NCI-H748 (cell line): ENCODE results near the gene NCBP3.
"Not testable (repeated sequence)": the region's sequence is repeated elsewhere in the genome, so short reads cannot be mapped to it uniquely, and the experiment has no call there.

Experiments
- DNase-seq: peaks from one replicate; lab custom pipeline; 2025; ENCODE audit not compliant: unreplicated experiment; lab: John Stamatoyannopoulos, UW

NCBP3 gene

GRCh38 chr17:3794557-3795389 is 51.3 kb downstream of the NCBP3 start:
- DNase-seq = no peak

DNA sequence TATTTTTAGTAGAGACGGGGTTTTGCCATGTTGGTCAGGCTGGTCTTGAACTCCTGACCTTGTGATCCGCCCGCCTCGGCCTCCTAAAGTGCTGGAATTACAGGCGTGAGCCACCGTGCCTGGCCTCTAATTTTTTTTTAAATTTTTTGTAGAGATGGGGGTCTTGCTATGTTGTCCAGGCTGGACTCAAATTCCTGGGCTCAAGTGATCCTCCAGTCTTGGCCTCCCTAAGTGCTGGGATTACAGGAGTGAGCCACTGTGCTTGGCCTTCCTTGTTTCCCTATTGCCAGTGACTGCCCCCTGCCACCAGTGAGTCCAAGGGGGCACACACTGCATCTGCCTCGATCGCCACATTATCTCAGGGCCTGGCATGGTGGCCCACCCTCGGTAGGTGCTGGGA is 51.9 kb downstream of the NCBP3 start:
- DNase-seq = not testable (repeated sequence)

DNA sequence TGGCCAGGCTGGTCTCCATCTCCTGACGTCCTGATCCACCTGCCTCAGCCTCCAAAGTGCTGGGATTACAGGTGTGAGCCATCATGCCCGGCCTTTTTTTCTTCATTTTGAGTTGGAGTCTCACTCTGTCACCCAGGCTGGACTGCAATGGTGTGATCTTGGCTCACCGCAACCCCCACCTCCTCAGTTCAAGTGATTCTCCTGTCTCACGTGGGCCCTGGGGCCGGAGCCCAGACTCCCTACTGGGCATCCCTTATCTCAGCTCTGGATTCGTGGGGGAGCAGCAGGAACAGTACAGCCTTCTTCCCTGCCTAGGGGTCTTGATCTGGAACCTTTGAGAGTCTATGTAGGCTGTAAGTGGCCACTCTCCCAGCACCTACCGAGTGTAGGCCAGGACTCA is 52.8 kb downstream of the NCBP3 start:
- not testable (repeated sequence) for DNase-seq

DNA sequence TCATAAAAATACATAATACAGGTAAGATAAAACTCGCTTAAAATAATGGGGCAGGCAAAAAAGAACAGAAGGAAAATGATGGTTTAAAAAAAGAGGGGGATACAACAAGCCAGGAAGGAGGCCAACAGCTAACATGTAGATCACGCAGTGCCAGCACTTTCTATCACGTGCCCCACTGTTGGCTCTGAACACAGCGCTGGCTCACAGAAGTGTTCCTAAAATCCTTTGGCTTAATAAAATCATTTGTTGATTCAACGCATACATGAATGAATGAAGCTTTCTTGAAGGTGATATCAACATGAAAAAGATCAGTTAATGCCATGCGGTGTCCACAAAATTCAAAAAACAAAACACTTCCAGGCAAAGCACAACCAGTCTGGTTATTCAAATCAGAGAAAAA is 53.6 kb downstream of the NCBP3 start:
- no peak for DNase-seq

- peak; percentile 19 for DNase-seq
Measured at GRCh38 chr17:3788200-3788599, 57.8 kb downstream of the NCBP3 start.

GRCh38 chr17:3785323-3785722 is 60.7 kb downstream of the NCBP3 start:
- not testable (repeated sequence) for DNase-seq

- no peak for DNase-seq
Measured at GRCh38 chr17:3782751-3783150, 63.3 kb downstream of the NCBP3 start.

GRCh38 chr17:3780986-3781385 is 65.1 kb downstream of the NCBP3 start:
- no peak for DNase-seq

DNA sequence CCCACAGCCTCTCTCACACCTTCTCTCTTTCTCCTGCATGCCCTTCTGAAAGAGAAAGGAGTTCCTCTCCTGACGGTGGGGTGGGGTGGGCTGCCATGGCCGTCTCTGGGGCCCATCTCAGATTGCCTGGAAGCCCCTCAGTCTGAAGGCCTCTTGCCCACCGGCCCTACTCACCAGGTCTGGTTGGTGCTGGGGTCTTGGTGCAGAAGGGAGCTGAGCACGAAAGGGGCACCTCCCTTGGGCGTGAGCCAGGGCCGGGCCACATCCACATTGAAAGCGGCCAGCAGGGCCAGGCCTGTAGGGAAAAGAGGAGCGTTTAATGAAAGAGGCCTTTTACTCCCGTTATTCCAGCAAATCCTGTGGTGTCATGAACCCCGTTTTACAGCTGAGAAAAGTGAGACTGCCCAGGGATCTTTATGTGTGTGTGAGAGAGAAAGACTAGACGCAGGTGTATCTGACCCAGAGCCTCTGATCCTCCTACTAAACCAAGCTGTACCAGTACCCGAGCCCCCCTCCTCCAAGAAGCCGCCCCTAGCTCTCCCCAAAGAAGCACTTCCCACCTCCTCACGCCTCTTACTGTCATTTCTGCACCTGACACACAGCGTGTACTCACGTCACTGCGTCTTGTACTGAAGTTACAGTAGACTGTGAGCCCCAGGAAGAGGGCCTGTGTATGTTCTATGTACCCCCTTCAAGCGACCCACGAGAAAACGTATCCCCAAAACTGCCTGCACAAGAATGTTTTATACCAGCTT is 68.5 kb downstream of the NCBP3 start:
- no peak for DNase-seq

GRCh38 chr17:3773966-3774365 is 72.1 kb downstream of the NCBP3 start:
- DNase-seq = no peak

DNA sequence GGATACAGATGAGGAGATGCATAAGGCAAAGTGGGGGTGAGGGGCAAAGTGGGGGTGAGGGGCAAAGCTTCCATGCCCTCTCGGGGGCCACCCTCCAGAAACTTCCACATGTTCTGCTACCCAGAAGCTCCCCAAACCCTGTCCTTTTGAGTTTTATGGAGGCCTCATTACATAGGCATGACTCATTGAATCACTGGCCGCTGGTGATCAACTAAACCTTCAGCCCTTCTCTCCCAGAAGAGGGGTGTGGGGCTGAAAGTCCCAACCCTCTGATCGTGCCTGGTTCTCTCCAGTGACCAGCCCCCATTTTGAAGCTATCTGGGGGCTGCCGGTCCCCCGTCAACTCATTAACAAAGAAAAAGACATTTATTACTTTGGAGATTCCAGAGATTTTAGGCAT is 72.5 kb downstream of the NCBP3 start:
- no peak for DNase-seq

GRCh38 chr17:3772764-3773163 is 73.3 kb downstream of the NCBP3 start:
- no peak for DNase-seq

- DNase-seq = peak; percentile 19
Measured at GRCh38 chr17:3771140-3771539, 74.9 kb downstream of the NCBP3 start.

DNA sequence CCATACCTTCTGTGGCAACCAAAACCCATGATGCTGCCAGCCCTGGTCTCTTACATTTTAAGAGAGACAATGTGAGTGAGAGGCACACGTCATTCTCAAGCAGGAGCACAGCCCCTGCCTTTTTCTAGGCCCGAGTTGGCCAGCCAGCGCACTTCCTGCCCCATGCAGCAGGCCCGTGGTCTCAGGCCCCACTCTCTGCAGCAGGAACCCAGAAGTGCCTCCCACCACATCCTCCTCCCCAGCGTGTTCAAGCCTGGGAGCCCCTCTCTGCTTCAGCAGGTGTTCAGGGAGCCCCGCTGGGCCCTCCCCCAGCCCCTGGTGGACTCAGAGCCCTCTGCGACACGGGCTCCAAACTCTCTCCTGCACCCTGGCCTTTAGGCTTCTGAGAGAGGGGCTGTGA is 75.6 kb downstream of the NCBP3 start:
- DNase-seq = no peak

- DNase-seq = no peak
Measured at GRCh38 chr17:3768769-3769168, 77.3 kb downstream of the NCBP3 start.

GRCh38 chr17:3768341-3768740 is 77.7 kb downstream of the NCBP3 start:
- DNase-seq = no peak

- no peak for DNase-seq
Measured at GRCh38 chr17:3766779-3767178, 79.3 kb downstream of the NCBP3 start.

DNA sequence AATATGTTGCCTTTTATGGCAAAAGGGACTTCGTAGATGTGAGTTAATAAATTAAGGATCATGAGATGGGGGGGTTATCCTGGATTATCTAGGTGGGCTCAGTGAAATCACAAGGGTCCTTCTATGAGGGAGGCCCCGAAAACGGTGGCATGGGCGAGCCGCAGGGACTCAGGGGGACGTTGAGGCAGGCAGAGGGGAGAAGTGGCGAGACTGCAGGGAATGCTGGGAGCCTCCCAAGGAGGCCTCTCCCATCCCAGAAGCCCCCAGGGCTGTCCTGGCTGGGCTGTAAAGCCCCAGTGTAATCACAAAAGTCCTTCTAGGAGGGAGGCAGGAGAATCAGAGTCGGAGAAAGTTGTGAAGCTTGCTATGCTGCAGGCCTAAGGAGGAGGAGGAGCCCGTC is 80.1 kb downstream of the NCBP3 start:
- DNase-seq = no peak

- no peak for DNase-seq
Measured at GRCh38 chr17:3763777-3764170, 82.3 kb downstream of the NCBP3 start.

DNA sequence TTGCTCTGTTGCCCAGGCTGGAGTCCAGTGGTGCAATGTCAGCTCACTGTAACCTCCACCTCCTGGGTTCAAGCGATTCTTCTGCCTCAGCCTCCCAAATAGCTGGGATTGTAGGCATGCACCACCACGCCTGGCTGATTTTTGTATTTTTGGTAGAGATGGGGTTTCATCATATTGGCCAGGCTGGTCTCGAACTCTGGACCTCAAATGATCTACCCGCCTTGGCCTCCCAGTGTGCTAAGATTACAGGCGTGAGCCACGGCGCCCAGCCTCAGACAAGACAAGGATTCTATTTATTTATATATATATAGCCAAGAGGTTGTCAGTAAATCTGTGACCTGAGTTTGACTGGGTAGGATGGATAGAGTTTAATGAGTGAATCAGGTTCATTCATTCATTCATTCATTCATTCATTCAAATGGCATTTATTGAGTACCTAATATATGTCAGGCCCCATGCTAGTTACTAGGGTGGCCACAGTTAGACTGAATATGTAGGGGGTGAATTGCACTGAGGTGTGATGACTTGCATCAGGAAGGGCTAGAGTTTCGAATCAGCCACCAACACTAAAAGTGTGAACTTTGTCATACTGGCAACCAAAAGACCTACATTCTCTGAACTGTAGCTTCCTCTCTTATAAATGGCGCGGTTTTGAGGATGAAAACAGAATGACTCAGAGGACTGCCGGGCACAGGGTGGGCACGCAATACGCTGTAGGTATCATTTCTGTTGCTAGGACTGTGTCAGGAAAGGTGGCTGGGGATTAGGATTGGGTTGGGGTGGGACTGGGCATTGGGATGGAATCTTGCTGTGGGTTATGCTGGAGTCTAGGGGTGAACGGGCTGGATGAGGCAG is 82.9 kb downstream of the NCBP3 start:
- DNase-seq = no peak

GRCh38 chr17:3761918-3762380 is 84.1 kb downstream of the NCBP3 start:
- no peak for DNase-seq
